GM18861 (cell line): ENCODE data around the gene TRIM52.

Experiments used
- ATAC-seq: cut with Tn5 transposase; IDR thresholded peaks from one replicate; pipeline ENCODE4 v1.9.1; 2021; ENCODE audit not compliant: unreplicated experiment

TRIM52 gene

DNA sequence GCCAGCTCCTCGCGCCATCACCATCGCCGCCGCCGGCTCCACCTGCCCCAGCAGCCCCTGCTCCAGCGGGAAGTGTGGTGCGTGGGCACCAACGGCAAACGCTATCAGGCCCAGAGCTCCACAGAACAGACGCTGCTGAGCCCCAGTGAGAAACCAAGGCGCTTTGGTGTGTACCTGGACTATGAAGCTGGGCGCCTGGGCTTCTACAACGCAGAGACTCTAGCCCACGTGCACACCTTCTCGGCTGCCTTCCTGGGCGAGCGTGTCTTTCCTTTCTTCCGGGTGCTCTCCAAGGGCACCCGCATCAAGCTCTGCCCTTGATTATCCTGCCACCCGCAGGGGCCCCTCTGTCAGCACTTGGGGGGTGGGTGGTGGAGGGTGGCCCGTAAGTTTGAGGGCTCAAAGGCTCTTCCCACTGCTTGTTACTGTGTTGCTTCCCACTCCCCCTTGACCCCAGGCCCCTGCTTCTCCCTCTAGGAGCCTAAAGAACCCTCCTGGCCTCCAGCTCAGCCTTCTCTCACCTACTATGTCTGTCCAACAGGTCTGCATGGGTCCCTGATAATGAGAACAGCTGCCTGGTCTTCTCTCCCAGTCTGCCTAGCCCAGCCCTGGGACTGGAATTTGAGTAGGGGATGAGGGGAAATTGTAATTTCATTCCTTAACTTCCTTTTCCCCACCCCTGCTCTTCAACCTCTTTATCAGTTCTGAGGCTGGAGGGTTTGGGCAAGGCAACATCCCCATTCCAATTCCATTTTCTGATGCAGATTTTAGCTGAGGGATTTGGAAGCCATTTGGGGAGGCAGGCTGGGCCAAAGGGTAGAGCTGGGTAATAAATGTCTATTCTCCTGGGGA lies 26.3 kb downstream of the TRIM52 start:
- ATAC-seq, result no peak

DNA sequence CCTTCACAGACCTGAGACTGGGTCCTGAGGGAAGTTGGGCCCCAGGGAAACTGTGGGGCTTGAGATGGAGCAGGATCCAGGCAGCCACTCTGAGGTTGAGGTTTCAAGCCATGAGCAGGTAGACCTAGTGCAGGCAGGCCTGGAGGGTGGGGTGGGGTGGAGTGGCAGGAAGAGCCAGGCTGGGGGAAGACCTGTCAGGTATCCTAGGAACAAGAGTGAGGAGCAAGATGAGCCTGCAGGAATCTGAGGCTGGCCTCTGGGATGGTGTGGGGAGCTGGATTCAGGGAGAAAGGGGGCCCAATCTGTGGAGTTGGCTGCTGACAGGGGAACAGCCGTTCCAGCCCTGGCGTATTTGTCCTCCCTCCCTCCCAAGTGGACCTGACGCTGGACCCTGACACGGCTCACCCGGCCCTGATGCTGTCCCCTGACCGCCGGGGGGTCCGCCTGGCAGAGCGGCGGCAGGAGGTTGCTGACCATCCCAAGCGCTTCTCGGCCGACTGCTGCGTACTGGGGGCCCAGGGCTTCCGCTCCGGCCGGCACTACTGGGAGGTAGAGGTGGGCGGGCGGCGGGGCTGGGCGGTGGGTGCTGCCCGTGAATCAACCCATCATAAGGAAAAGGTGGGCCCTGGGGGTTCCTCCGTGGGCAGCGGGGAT lies 27.0 kb downstream of the TRIM52 start:
- no peak for ATAC-seq

DNA sequence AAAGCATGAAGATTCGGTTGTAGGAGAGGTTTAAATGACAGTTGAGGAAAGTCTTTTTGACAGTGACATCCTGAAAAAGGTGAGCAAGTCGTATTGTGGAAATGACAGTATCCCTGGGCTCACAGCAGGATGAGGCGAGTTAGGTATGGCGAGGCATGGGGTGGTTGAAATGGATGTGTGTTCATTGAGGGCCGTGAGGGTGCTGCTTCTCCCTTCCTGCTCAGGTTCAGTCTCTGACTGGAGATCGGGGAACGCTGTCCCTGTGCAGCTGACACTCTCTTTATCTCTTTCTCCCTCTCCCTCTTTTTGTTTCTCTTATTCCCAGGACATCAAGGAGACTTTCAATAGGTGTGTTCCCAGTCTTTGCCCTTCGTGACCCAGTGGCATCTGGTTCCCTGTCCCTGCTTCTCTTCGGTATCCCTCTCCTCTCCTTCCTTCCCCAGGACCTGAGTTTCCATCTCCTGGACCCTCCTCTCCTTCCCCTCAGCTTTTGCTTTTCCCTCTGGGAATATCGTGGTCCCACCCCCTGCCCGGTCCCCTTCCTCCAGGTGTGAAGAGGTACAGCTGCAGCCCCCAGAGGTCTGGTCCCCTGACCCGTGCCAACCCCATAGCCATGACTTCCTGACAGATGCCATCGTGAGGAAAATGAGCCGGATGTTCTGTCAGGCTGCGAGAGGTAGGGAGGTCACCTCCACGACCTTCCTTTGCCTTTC lies 27.7 kb downstream of the TRIM52 start:
- no peak for ATAC-seq

DNA sequence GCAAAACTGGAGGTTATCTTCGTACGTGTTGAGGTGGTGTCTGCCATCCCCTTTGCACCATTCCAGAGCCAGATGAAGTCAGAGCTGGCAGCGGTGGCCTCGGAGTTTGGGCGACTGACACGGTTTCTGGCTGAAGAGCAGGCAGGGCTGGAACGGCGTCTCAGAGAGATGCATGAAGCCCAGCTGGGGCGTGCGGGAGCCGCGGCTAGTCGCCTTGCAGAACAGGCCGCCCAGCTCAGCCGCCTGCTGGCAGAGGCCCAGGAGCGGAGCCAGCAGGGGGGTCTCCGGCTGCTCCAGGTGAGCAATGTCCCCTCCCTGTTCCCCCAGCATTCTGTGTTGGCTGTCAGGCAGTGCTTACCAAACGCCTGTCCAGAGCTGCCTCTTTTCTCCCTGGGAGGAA lies 28.4 kb downstream of the TRIM52 start:
- ATAC-seq, result no peak

DNA sequence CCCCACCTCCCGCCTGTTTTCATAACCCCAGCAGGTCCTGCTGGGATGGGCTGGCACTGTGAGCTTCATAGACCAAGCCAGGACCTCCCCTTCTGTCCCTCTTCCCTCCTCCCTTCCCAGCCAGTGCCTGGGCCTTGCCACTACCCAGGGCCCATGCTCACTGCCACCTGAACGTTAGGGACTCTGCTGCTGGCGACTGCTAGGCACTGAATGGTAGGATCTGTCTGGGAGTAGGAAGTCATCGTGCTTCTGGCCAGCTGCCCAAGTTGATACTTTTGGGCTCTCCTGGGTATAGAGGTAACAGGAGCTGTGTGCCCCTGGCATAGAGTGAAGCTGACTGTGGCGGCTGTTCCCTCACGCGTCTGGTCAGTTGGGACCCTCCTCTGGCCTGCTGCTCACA lies 29.5 kb downstream of the TRIM52 start:
- ATAC-seq, result no peak

DNA sequence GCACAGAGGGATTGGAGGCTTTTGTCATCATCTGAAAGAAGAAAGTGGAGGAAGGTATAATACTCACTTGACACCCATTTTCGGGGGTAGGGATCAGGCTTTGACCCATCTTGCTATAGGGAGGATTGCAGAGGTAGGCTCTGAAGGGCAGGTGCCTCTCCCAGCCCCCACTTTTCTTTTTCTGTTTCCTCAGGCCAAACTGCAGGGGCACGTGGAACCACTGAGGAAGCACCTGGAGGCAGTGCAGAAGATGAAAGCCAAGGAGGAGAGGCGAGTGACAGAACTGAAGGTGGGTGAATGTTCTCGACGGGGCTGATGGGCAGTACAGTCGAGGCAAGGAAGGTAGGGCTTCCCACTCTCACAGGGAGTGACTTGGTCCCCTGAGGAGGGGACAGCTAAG lies 30.4 kb downstream of the TRIM52 start:
- no peak for ATAC-seq

DNA sequence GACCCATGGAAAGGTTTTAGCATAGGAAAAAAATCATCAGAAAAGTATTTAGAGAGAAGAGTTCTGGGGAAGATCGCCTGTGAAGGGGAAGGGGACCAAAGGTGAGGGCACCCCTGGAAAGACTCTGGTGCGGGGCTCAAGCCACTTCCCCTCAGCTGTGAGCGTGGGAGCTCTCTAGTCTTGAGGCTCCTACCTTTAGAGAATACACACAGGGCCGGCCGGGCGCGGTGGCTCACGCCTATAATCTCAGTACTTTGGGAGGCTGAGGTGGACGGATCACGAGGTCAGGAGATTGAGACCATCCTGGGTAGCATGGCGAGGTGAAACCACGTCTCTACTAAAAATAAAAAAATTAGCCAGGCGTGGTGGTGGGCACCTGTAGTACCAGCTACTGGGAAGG lies 30.9 kb downstream of the TRIM52 start:
- no peak for ATAC-seq

DNA sequence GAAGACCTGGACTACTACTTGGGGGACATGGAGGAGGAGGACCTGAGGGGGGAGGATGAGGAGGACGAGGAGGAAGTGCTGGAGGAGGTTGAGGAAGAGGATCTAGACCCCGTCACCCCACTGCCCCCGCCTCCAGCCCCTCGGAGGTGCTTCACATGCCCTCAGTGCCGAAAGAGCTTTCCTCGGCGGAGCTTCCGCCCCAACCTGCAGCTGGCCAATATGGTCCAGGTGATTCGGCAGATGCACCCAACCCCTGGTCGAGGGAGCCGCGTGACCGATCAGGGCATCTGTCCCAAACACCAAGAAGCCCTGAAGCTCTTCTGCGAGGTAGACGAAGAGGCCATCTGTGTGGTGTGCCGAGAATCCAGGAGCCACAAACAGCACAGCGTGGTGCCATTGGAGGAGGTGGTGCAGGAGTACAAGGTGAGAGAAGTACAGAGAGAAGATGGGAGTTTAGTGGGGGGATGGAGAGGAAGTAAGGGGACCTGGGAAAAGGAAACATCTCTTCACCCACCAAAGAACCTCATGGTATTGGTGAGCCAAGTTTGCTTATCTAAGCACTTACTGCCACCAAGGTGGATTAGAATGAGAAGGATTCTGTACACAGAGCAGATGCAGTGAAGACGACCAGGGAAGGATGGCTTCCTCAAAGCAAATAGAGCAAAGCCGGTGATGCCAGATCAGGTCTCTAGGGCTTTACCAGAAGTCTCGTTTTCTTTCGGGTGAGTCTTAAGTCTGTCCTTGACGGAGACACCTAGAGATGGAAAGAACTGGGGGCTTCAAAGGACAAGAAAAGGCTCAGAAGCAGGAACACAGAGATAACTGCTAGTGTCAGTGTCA lies 36.3 kb downstream of the TRIM52 start:
- no peak for ATAC-seq

DNA sequence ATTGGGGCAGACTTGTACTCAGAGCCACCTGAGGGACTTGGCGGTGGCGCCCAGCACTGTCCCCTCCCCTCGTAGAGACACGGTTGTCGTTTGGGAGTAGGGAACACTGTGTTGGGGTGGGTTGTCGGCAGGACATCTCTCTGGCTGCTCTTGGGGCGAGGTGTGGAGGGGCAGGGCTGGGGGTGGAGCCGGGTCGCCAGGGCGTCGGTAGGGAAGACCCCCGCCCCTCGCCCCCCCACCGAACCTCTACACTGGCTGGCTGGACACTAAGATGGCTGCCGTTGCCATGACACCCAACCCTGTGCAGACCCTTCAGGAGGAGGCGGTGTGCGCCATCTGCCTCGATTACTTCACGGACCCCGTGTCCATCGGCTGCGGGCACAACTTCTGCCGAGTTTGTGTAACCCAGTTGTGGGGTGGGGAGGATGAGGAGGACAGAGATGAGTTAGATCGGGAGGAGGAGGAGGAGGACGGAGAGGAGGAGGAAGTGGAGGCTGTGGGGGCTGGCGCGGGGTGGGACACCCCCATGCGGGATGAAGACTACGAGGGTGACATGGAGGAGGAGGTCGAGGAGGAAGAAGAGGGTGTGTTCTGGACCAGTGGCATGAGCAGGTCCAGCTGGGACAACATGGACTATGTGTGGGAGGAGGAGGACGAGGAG lies 37.1 kb downstream of the TRIM52 start:
- no peak for ATAC-seq

DNA sequence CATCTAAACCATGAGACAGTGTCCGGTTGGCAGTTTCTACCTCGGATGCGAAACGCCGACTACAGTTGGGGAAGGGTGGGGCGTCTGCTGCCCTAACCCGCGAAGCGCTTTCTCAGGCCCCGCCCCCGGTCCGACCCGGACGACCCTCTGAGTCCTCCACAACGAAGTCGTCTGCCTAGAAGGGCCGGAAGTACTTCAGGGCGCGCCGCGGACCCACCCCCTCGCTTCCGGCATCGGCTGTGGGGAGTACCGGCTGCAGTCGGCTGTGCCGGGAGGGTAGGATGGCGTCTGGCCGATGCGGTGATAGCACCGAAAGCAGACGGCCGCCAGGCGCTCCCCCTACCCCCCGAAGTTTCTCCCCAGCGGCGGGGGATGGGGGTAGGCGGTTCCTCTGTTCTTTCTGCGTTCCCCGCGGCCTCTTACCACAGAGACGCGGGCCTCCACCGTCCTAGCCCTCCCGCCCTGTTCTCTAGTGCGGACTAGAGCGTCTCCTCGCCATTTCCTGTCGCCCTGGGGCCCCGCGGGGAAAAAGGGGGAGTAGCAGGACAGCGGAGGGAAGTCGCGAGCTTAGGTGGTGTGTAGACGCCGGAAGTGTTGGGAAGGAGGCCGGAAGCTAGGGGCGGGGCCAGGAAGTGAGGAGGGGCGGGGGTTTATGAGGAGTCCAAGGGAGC lies 37.8 kb downstream of the TRIM52 start, which contains the start of gene TRIM41:
TRIM41 (plus strand) TSS at position 224 of the 671 bp plus-strand sequence. CDS start 719 bp downstream, outside the sequence.
- ATAC-seq, result peak; percentile 41

DNA sequence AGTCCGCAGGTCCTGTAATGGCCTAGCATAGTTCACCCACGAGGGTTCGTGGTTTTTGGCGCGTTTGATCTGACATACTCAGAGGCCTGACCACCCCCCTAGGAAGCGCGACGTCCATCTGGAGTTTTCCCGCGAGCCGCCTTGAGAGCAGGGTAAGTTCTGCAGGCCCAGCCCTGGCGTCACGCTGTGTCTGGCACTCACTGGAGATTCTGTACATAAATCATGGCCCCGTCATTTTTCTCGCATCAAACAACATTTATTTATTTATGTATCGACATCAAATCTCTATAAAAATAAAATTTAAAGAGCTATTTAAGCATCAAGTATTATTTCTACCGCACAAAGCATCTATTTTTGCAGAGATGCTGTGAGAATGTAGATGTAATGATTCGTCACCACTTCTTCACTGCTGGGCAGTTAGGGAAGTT lies 38.3 kb downstream of the TRIM52 start:
- ATAC-seq, result no peak

DNA sequence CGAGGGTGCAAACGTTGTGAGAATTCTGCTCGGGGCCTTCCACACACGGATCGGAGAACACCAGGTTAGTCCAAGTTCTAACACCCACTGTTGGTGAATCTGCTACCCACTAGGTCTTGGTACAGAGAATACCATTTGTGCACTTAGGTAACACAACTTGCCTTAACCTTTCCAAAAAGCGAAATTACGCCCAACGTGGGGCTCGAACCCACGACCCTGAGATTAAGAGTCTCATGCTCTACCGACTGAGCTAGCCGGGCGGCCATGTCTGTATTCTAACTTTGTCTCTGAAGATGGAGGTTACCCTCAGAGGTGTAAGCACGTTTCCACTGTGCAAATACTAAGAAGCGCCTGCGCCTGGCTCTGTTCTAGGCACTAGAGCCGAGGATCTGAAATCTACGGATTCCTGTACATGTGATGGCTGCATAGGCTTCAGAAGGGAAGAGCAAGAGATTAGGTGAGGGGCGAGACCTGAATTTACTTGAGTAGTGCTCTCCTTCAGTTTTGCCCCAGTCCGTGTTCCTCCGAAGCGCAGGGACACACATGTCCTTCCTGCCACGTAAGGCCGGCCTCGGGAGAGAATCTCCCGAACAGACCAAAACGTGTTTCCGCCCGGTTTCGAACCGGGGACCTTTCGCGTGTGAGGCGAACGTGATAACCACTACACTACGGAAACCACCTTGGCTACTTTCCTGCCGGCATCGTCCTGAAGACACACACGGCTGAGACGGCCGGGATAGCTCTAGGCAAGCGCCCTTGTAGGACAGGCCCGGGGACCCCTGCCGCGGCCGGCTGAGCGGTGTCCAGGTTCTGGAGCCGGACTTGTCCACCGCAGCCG lies 38.9 kb downstream of the TRIM52 start:
- peak; percentile 20 for ATAC-seq

DNA sequence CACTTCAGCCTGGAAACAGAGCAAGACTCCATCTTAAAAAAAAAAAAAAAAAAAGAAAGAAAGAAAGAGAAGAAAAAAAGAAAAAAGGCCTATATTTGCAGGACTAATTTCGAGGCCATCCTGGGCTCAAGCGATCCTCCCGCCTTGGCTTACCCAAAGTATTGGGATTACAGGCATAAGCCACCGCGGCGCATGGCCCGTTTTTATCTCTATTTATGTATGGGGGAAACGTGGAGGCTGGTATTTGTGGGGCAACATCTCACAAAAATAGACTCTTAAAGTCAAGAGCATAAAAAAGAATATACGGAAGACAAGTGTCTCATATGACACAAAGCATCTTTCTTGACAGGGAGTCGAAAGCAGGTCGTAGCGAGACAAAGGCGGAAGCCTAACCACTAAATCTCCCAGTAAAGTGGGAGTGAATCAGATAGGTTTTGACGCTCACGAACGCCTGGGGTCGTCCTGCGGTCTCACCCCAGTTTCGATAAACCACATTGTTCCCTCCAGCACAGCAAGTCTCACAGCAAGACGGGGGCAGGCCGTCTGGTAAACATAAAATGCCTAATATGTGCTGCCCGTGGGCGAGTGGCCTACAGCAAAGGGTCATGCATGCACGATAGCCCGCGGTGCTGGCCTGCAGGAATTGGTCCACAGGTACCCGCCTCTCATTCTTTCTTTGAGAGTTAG lies 39.7 kb downstream of the TRIM52 start:
- no peak for ATAC-seq

DNA sequence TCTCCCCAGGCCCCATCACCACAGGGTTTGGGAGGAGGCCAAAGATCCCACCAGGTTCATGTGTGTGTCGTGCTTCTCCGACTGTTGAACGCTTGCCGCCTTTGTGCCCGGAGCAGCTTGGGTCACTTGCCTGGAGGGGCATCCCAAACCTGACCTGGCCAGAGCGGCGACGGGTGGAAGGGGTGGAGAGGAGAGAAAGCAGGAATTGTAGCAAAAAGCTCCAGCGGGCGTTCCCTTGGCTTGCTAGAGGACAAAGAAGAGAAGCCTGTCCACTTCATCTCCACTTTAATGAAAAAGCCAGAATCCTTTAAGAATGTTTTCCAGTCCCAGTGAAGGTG lies 40.8 kb downstream of the TRIM52 start:
- no peak for ATAC-seq

DNA sequence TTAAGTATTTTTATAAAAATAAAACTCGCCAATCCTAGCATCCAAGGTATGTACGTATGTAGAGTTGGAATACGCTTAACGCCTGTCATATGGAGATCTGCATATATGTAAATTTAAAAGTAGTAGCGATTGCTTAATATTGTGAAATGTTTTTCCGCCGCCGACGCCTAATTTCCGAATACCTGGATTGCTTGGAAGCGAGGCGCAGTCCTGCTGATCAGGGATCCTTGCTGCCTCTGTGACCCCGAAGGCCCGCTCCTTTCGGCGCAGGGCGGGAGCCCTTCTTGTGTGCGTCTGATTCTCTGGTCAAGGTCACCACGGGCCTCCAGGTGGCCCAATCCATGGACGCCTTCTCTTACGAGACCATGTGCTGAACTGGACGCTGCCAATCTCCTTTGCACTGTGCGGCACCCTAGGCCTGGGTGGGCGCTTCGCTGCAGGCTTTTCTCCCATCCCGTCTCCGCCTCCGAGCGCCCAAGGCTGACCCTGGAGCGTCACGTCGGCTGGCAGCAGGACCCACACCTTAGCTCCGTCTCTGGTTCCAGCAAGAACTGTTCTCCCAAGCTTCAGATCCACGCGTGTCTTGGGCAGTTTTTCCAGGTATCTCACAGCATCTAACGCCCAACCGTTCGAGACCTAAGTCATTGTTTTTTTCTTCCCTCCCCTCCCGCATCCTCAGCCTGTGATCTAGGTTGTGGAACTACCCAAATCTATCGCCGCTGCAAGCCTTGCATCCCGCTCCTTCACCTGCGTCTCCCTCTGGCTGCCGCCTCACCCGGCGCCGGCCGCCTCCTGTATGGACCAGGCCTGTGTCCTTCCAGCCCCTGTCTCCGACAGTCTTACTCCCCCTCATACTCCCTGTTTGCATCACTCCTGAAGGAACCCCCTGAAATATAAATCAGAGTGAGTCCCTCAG lies 41.4 kb downstream of the TRIM52 start:
- ATAC-seq, result no peak

DNA sequence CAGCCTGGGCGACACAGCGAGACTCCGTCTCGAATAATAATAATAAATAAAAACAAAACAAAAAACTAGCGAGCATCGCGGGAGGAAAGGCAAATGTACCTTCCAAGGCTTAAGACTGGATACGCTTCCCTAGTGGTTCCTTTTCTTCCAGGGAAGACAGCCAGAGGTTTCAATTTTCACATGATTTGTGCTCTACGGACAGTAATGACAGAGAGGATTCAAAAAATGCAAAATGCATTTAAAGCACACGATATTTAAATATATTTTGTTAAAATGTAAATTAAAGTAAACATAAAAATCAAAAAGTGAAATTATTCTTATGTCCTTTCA lies 42.2 kb downstream of the TRIM52 start:
- ATAC-seq, result no peak

DNA sequence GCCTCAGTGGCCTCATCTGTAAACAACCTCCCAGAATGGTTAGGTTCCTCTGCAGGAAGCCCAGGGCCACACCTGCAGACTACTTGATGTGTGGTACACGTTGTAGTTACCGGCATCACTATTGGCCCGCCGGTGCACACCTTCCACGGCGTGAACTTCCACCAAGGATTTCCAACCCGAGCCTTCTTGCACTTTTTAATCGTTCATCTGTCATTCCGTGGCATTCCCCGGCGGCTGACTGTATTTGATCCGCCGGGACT lies 43.2 kb downstream of the TRIM52 start:
- ATAC-seq, result peak; percentile 12
